ENCODE results near the gene PDE3B. TPM values are rescaled to one million over a fixed set of nuclear protein-coding genes. Genes with fewer than 3 reads are reported as not detected.

The PDE3B gene
- total and polyA plus RNA-seq, 9 of the 15 experiments (the other 6 are each of a cell fraction or from before 2014, with no cell fraction given), result 2.3 to 22.5 (median 12.2) TPM

DNA sequence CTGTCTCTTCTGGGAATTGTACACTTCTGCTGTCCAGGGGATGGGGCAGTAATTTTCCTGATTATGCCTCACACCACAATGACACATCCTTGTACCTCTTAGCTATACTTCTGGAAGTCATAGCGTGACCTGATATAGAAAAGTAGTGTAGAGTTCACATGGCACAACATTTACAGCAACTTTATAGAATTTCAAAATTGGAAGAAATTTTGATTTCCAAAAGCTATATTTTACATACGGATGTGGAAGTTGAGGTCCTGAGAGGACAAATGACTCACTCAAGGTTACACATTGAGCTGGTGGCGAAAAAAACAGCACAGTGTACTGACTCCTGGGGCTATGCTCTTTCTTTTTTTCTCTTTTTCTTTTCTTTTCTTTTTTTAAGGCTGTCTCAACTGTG lies 254.8 kb downstream of the PDE3B start:
- DNase-seq (ENCODE audit: extremely low read depth in 1 of 4, low spot score in 3 of 4) (no peak), ATAC-seq (no peak), FAIRE-seq (no peak)
- TF ChIP-seq FOSL1 (tag; conservative IDR thresholded peaks at IDR 0.05), result peak; percentile 53
- TF ChIP-seq KLF6 (CRISPR knock-in tag; IDR thresholded peaks at IDR 0.05; ENCODE audit: borderline replicate concordance), result no peak
- peak; percentile 9; the same call in 1 of the 2 replicates for TF ChIP-seq JUND (IDR thresholded peaks at IDR 0.05; ENCODE audit: borderline replicate concordance, low read depth, low read length)
- no peak for TF ChIP-seq JUND (tag; IDR thresholded peaks at IDR 0.05; ENCODE audit: borderline replicate concordance, low read depth, low read length)
- TF ChIP-seq ESRRA (IDR thresholded peaks at IDR 0.05; ENCODE audit: borderline replicate concordance, low read depth), result peak; percentile 43; the same call in 1 of the 2 replicates
- no peak for TF ChIP-seq PATZ1 (CRISPR knock-in tag; IDR thresholded peaks at IDR 0.05; ENCODE audit: borderline replicate concordance)
- no peaks in the 10 kb centered on the region for H3K9me3 ChIP-seq (replicated peaks; ENCODE audit: control insufficient read depth, insufficient read depth, low read depth, low read length)
- no peak overlapping the region for H3K9ac ChIP-seq (ENCODE audit: insufficient read depth in 1 of 2, low read depth in 2 of 2, low read length in 2 of 2)
- no peaks in the 10 kb centered on the region for H3K36me3 ChIP-seq (ENCODE audit: control insufficient read depth, insufficient read depth, low read length)
- H4K20me1 ChIP-seq (replicated peaks; ENCODE audit: control insufficient read depth, insufficient read depth, low read length), result no peaks in the 10 kb centered on the region
- H3K9me1 ChIP-seq (ENCODE audit: control insufficient read depth, insufficient read depth, low read length), result no peaks in the 10 kb centered on the region
- H2AFZ ChIP-seq (ENCODE audit: low read depth, low read length), result peak overlapping the region; percentile 47; the same call in 1 of the 2 replicates
- ChIA-PET POLR2A (no interaction called here), CTCF (ENCODE audit: low intra/inter-chr PET ratio) (interaction anchor here (0.7 kb wide), 1 partner anchor 303 kb away, joined by 3 read pairs; no protein-coding TSS in a partner anchor)
- WGBS (ENCODE audit: insufficient coverage, low coverage, missing lambda C conversion rate), result 55% methylated on average over 3 of the region's 3 CpGs
- no peak overlapping the region for H3K4me3 ChIP-seq
- no peaks in the 10 kb centered on the region for H3K79me2 ChIP-seq (ENCODE audit: control insufficient read depth, insufficient read depth, low read length)
- intact Hi-C loops (cut with micrococcal nuclease), result no loop called here
- H3K27me3 ChIP-seq (ENCODE audit: control insufficient read depth in 2 of 2, insufficient read depth in 2 of 2, low read length in 2 of 2), result no peaks in the 10 kb centered on the region
- H3K4me2 ChIP-seq (ENCODE audit: insufficient read depth, low read length), result no peak overlapping the region
- peaks cover 0 to 20% of the 10 kb centered on the region in 2 experiments; a peak in 3 of 5 replicates for H3K4me1 ChIP-seq (replicated peaks in 1 of 2; ENCODE audit: control insufficient read depth in 2 of 2, insufficient read depth in 2 of 2, low read length in 2 of 2)
- no TSS peak for BruUV-seq (replicated peaks)
- in situ Hi-C loops (cut with MboI), result loop anchor here (10.0 kb wide), 2 partner anchors 254 to 374 kb away; partner anchors contain the start of genes PDE3B and PSMA1
- H3K27ac ChIP-seq (ENCODE audit: extremely low read depth, low read depth, low read length), result no peak overlapping the region

Data from K562 (cell line).